Lower lobe of right lung (tissue), 2 donors: ENCODE measurements around the gene CACNA1E. TPM values are rescaled to one million over a fixed set of nuclear protein-coding genes. Genes with fewer than 3 reads are reported as not detected.
A peak's percentile ranks its signal among the peaks of the same experiment; 100 is the strongest.

Source experiments
- ATAC-seq, 2 donors: fragments of 200-7000 bp; cut with Tn5 transposase; one replicate each; pipeline ENCODE4 v1.9.1; 2020 to 2022; ENCODE audit warnings: mild to moderate bottlenecking in 2 of 2, moderate library complexity in 2 of 2
- DNase-seq: peaks from one replicate; pipeline ENCODE4 v3.0.0-alpha.2; 2020
- H3K27ac ChIP-seq: fragments of 200-600 bp; one replicate; pipeline ENCODE4 v1.8.0; 2022
- H3K27me3 ChIP-seq: fragments of 200-600 bp; one replicate; pipeline ENCODE4 v1.8.0; 2022; ENCODE audit warnings: low read depth
- H3K36me3 ChIP-seq: fragments of 200-600 bp; one replicate; pipeline ENCODE4 v1.8.0; 2022; ENCODE audit warnings: mild to moderate bottlenecking
- H3K4me1 ChIP-seq: fragments of 200-600 bp; one replicate; pipeline ENCODE4 v1.8.0; 2022
- H3K4me3 ChIP-seq: fragments of 200-600 bp; one replicate; pipeline ENCODE4 v1.8.0; 2022; ENCODE audit warnings: mild to moderate bottlenecking
- H3K9me3 ChIP-seq: fragments of 200-600 bp; one replicate; pipeline ENCODE4 v1.8.0; 2022
- CTCF ChIP-seq: fragments of 200-600 bp; IDR thresholded peaks from one replicate; pipeline ENCODE4 v1.8.0; 2022; ENCODE audit warnings: antibody characterized with exemption, mild to moderate bottlenecking
- intact Hi-C: fragments of 100-400 bp; cut with DNase I; formaldehyde crosslinking; loops from one replicate; pipeline ENCODE4 v1.11.0; 2022
- total RNA-seq: library from RNA; stranded (reverse); fragmentation: NEBNext Ultra II Directional; extraction: Animal tissue kit (Norgen Biotek cat#: 25700); gene quantifications from one replicate; pipeline ENCODE4 v1.2.1, GENCODE V29; 2021
- donor health status: DM: no; HTN: yes; CAD: no; lungs with severe emphysema.

Gene CACNA1E
- total RNA-seq, 1 donor from 2014 or later, result 0.27 TPM

GRCh38 chr1:181482521-181483284 is 614 bp upstream of the CACNA1E start:
- DNase-seq, result peak; percentile 69
- peak; percentile 16 to 46 for ATAC-seq
- Histone ChIP-seq H3K4me3 (peak overlapping the region; percentile 35), H3K9me3 (no peaks in the 10 kb centered on the region), H3K27ac (no peak overlapping the region), H3K27me3 (peaks cover 65% of the 10 kb centered on the region), H3K4me1 (no peaks in the 10 kb centered on the region), H3K36me3 (no peaks in the 10 kb centered on the region)
- intact Hi-C loops, result no loop called here
- no peak for TF ChIP-seq CTCF

- H3K27me3 ChIP-seq, result peaks cover 72% of the 10 kb centered on the region
- H3K4me3 ChIP-seq, result no peak overlapping the region
- ATAC-seq, result no peak
- H3K4me1 ChIP-seq, result no peaks in the 10 kb centered on the region
- no peaks in the 10 kb centered on the region for H3K36me3 ChIP-seq
- DNase-seq, result no peak
- TF ChIP-seq CTCF, result no peak
- H3K27ac ChIP-seq, result no peak overlapping the region
- intact Hi-C loops, result no loop called here
- H3K9me3 ChIP-seq, result no peaks in the 10 kb centered on the region
These were observed 1.5 kb downstream of the CACNA1E start for GRCh38 chr1:181484821-181485220.

GRCh38 chr1:181485287-181486097 is 2.2 kb downstream of the CACNA1E start:
- no peaks in the 10 kb centered on the region for H3K36me3 ChIP-seq
- DNase-seq, result peak; percentile 50
- no peak overlapping the region for H3K4me3 ChIP-seq
- ATAC-seq, result peak; percentile 5 to 34
- TF ChIP-seq CTCF, result no peak
- intact Hi-C loops, result no loop called here
- H3K9me3 ChIP-seq, result no peaks in the 10 kb centered on the region
- H3K27me3 ChIP-seq, result peaks cover 67% of the 10 kb centered on the region
- H3K27ac ChIP-seq, result no peak overlapping the region
- H3K4me1 ChIP-seq, result no peaks in the 10 kb centered on the region

GRCh38 chr1:181486098-181486420 is 2.7 kb downstream of the CACNA1E start:
- no peak overlapping the region for H3K4me3 ChIP-seq
- intact Hi-C loops, result no loop called here

GRCh38 chr1:181488866-181489265 is 5.5 kb downstream of the CACNA1E start:
- no peak for ATAC-seq
- H3K27me3 ChIP-seq, result peaks cover 50% of the 10 kb centered on the region
- H3K9me3 ChIP-seq, result no peaks in the 10 kb centered on the region
- H3K4me1 ChIP-seq, result no peaks in the 10 kb centered on the region
- H3K4me3 ChIP-seq, result no peak overlapping the region
- intact Hi-C loops, result no loop called here
- DNase-seq, result no peak
- no peak for TF ChIP-seq CTCF
- H3K27ac ChIP-seq, result no peak overlapping the region
- no peaks in the 10 kb centered on the region for H3K36me3 ChIP-seq

More at GRCh38 chr1:181486098-181486420, 2.7 kb downstream of the CACNA1E start:
- TF ChIP-seq CTCF, result no peak
- H3K4me1 ChIP-seq, result no peaks in the 10 kb centered on the region
- H3K9me3 ChIP-seq, result no peaks in the 10 kb centered on the region
- H3K36me3 ChIP-seq, result no peaks in the 10 kb centered on the region
- DNase-seq (no peak), ATAC-seq (no peak)
- no peak overlapping the region for H3K27ac ChIP-seq
- peaks cover 65% of the 10 kb centered on the region for H3K27me3 ChIP-seq
